Keratinocyte (primary cell): ENCODE results near the gene RABGGTA. TPM values are rescaled to one million over a fixed set of nuclear protein-coding genes. Genes with fewer than 3 reads are reported as not detected.

ENCODE experiments used
- DNase-seq: peaks from one replicate; pipeline ENCODE4 v3.0.0-alpha.2; 2011; ENCODE audit warnings: low read depth, missing footprints, low spot score
- FAIRE-seq: peaks from 2 replicates; lab custom pipeline; 2011; peaks lifted over from hg19 to GRCh38; lab: Jason Lieb, UNC
- H2AFZ ChIP-seq: 2 replicates; pipeline ENCODE4 v1.6.0; 2012; ENCODE audit warnings: low read length, control low read depth, inconsistent platforms; ENCODE audit not compliant: control insufficient read depth
- H3K27ac ChIP-seq: 2 replicates; pipeline ENCODE4 v1.5.1; 2011; ENCODE audit warnings: low read length; ENCODE audit not compliant: control insufficient read depth, insufficient read depth
- H3K27me3 ChIP-seq: 3 replicates; pipeline ENCODE4 v1.6.0; 2011; ENCODE audit warnings: low read length; ENCODE audit not compliant: control insufficient read depth, insufficient read depth; ENCODE audit errors: extremely low read depth
- H3K36me3 ChIP-seq, 2 experiments: 2 replicates in 1 of 2; 3 replicates in 1 of 2; pipeline ENCODE4 v1.5.1; 2011; ENCODE audit warnings: low read length in 2 of 2, mild to moderate bottlenecking in 1 of 2; ENCODE audit not compliant: control insufficient read depth in 2 of 2, insufficient read depth in 2 of 2; ENCODE audit errors: extremely low read depth in 1 of 2
- H3K4me1 ChIP-seq: 3 replicates; pipeline ENCODE4 v1.5.1; 2011; ENCODE audit warnings: low read length; ENCODE audit not compliant: control insufficient read depth, insufficient read depth; ENCODE audit errors: extremely low read depth
- H3K4me2 ChIP-seq: 3 replicates; pipeline ENCODE4 v1.6.0; 2011; ENCODE audit warnings: low read depth, low read length; ENCODE audit not compliant: control insufficient read depth, insufficient read depth; ENCODE audit errors: extremely low read depth
- H3K4me3 ChIP-seq, 3 experiments: fragments of 200-600 bp in 1 of 3; sonication (generic) in 1 of 3; 2 replicates in 2 of 3; 3 replicates in 1 of 3; pipeline ENCODE4 v1.5.1; 2011 to 2016; ENCODE audit warnings: low read length in 3 of 3, mild to moderate bottlenecking in 3 of 3, control low read depth in 2 of 3, inconsistent platforms in 1 of 3, low read depth in 1 of 3, mixed read lengths in 1 of 3, mixed run types in 1 of 3, moderate library complexity in 1 of 3; ENCODE audit not compliant: control insufficient read depth in 2 of 3, insufficient read depth in 2 of 3; ENCODE audit errors: extremely low read depth in 1 of 3
- H3K79me2 ChIP-seq: 2 replicates; pipeline ENCODE4 v1.6.0; 2012; ENCODE audit warnings: low read length; ENCODE audit not compliant: control insufficient read depth, insufficient read depth
- H3K9ac ChIP-seq: 3 replicates; pipeline ENCODE4 v1.6.0; 2011; ENCODE audit warnings: low read length; ENCODE audit not compliant: control insufficient read depth, insufficient read depth; ENCODE audit errors: extremely low read depth
- H3K9me1 ChIP-seq: 3 replicates; pipeline ENCODE4 v1.6.0; 2011; ENCODE audit warnings: low read length; ENCODE audit not compliant: control insufficient read depth, insufficient read depth; ENCODE audit errors: extremely low read depth
- H3K9me3 ChIP-seq: 2 replicates; pipeline ENCODE4 v1.5.1; 2012; ENCODE audit warnings: low read depth, low read length; ENCODE audit not compliant: control insufficient read depth
- H4K20me1 ChIP-seq: 3 replicates; pipeline ENCODE4 v1.6.0; 2011; ENCODE audit warnings: low read length; ENCODE audit not compliant: control insufficient read depth, insufficient read depth; ENCODE audit errors: extremely low read depth
- CTCF ChIP-seq, 3 experiments: IDR thresholded peaks in 1 of 3; conservative IDR thresholded peaks in 1 of 3; optimal IDR thresholded peaks in 1 of 3; 2 replicates in 2 of 3; 3 replicates in 1 of 3; pipeline versions ENCODE3 to v1.5.1; 2011; ENCODE audit warnings: low read length in 3 of 3, mild to moderate bottlenecking in 3 of 3, moderate library complexity in 2 of 3, control low read depth in 1 of 3, inconsistent platforms in 1 of 3; ENCODE audit not compliant: insufficient read depth in 2 of 3; ENCODE audit errors: extremely low read depth in 1 of 3
- EZH2 ChIP-seq: IDR thresholded peaks from one replicate; pipeline ENCODE4 v1.6.1; 2012; ENCODE audit warnings: inconsistent platforms, mild to moderate bottlenecking, low read length, moderate library complexity
- dilution Hi-C: fragments of 300-500 bp; cut with MboI; formaldehyde crosslinking; loops from one replicate; pipeline ENCODE4 v1.7.0; 2020; ENCODE audit warnings: low sequenced_read_pairs; ENCODE audit not compliant: extremely low pct_ligation_motif_present
- polyA plus RNA-seq, 5 experiments: library from polyadenylated mRNA; depleted of rRNA in 3 of 5; stranded (reverse) in 3 of 5; stranded (forward) in 1 of 5; unstranded in 1 of 5; fragments of >200 nt; gene quantifications; 1 replicate in 1 of 5; 2 replicates in 3 of 5; 3 replicates in 1 of 5; pipeline versions ENCODE4 v1.2.1 to v1.2.3, GENCODE V29; 2011 to 2012; ENCODE audit warnings: missing spikeins in 2 of 5, low read depth in 1 of 5, low replicate concordance in 1 of 5

Gene RABGGTA
- polyA plus RNA-seq, 1 donor (not counting 4 experiments of a cell fraction or from before 2014, with no cell fraction given), result 29.0 TPM

- peaks cover 46% of the 10 kb centered on the region for H3K4me1 ChIP-seq
- H3K4me3 ChIP-seq, result no peak overlapping the region
- peaks cover 2% of the 10 kb centered on the region for H3K9me1 ChIP-seq
- dilution Hi-C loops, result no loop called here
- H2AFZ ChIP-seq, result no peak overlapping the region
- peak overlapping the region; percentile 35 for H3K4me2 ChIP-seq
- no peak for DNase-seq
- peak overlapping the region; percentile 24 for H3K27ac ChIP-seq
- H3K27me3 ChIP-seq, result peaks cover 3% of the 10 kb centered on the region
- no peaks in the 10 kb centered on the region for H3K9me3 ChIP-seq
- H3K36me3 ChIP-seq, result peaks cover 3 to 4% of the 10 kb centered on the region in 2 experiments
- no peaks in the 10 kb centered on the region for H4K20me1 ChIP-seq
- TF ChIP-seq CTCF (optimal IDR thresholded peaks at IDR 0.05 in 1 of 3, IDR thresholded peaks at IDR 0.05 in 1 of 3, conservative IDR thresholded peaks at IDR 0.05 in 1 of 3; ENCODE audit: extremely low read depth in 1 of 3, insufficient read depth in 2 of 3, low read length in 3 of 3), result no peak
- TF ChIP-seq EZH2, result no peak
- H3K79me2 ChIP-seq, result no peaks in the 10 kb centered on the region
- no peak overlapping the region for H3K9ac ChIP-seq
- no peak for FAIRE-seq
These were observed 45.2 kb upstream of the RABGGTA start for GRCh38 chr14:24316597-24316950.

- no peaks in the 10 kb centered on the region for H3K79me2 ChIP-seq
- peak overlapping the region; percentile 24 for H3K27ac ChIP-seq
- peaks cover 2% of the 10 kb centered on the region for H3K9me1 ChIP-seq
- DNase-seq, result no peak
- FAIRE-seq, result no peak
- H3K27me3 ChIP-seq, result peaks cover 3% of the 10 kb centered on the region
- no peaks in the 10 kb centered on the region for H4K20me1 ChIP-seq
- no peak overlapping the region for H3K4me3 ChIP-seq
- no peaks in the 10 kb centered on the region for H3K9me3 ChIP-seq
- TF ChIP-seq EZH2 (no peak), CTCF (optimal IDR thresholded peaks at IDR 0.05 in 1 of 3, IDR thresholded peaks at IDR 0.05 in 1 of 3, conservative IDR thresholded peaks at IDR 0.05 in 1 of 3; ENCODE audit: extremely low read depth in 1 of 3, insufficient read depth in 2 of 3, low read length in 3 of 3) (peak in 1 of 3 experiments; percentile 14)
- H2AFZ ChIP-seq, result no peak overlapping the region
- H3K36me3 ChIP-seq, result peaks cover 3 to 4% of the 10 kb centered on the region in 2 experiments
- no peak overlapping the region for H3K9ac ChIP-seq
- dilution Hi-C loops, result no loop called here
- peaks cover 51% of the 10 kb centered on the region for H3K4me1 ChIP-seq
- H3K4me2 ChIP-seq, result peak overlapping the region; percentile 42
These were observed 44.6 kb upstream of the RABGGTA start for GRCh38 chr14:24315807-24316596.
